ENCODE measurements around the gene ZBTB24. TPM values are rescaled to one million over a fixed set of nuclear protein-coding genes. Genes with fewer than 3 reads are reported as not detected.

ZBTB24 gene
- polyA plus RNA-seq, 3 donors, result 12.4 to 17.4 (median 14.8) TPM

GRCh38 chr6:109506841-109507240 is 23.8 kb upstream of the ZBTB24 start:
- DNase-seq, result no peak

- DNase-seq, result no peak
These were observed 23.3 kb upstream of the ZBTB24 start for GRCh38 chr6:109506314-109506713.

GRCh38 chr6:109503327-109504224 is 20.6 kb upstream of the ZBTB24 start:
- no peak for DNase-seq

GRCh38 chr6:109498936-109499335 is 15.9 kb upstream of the ZBTB24 start:
- DNase-seq, result peak; percentile 51

GRCh38 chr6:109498052-109498451 is 15.0 kb upstream of the ZBTB24 start:
- DNase-seq, result no peak

- no peak for DNase-seq
These were observed 13.2 kb upstream of the ZBTB24 start for GRCh38 chr6:109496036-109496772.

- DNase-seq, result no peak
These were observed 10.8 kb upstream of the ZBTB24 start for GRCh38 chr6:109493865-109494264.

GRCh38 chr6:109491207-109491938 is 8.4 kb upstream of the ZBTB24 start:
- DNase-seq, result no peak

- DNase-seq, result no peak
These were observed 7.7 kb upstream of the ZBTB24 start for GRCh38 chr6:109490713-109491112.

GRCh38 chr6:109488001-109488400 is 5.0 kb upstream of the ZBTB24 start:
- DNase-seq, result no peak

GRCh38 chr6:109486068-109486467 is 3.0 kb upstream of the ZBTB24 start:
- DNase-seq, result no peak

- no peak for DNase-seq
These were observed 2.4 kb upstream of the ZBTB24 start for GRCh38 chr6:109485266-109485935.

GRCh38 chr6:109484122-109484521 is 1.1 kb upstream of the ZBTB24 start:
- DNase-seq, result no peak

- DNase-seq, result no peak
These were observed 677 bp upstream of the ZBTB24 start for GRCh38 chr6:109483735-109484057.

GRCh38 chr6:109480993-109481480 is 2.0 kb downstream of the ZBTB24 start:
- DNase-seq, result no peak

GRCh38 chr6:109478841-109479624 is 4.0 kb downstream of the ZBTB24 start:
- no peak for DNase-seq

- DNase-seq, result no peak
These were observed 4.7 kb downstream of the ZBTB24 start for GRCh38 chr6:109478222-109478805.

- peak; percentile 33 for DNase-seq
These were observed 5.3 kb downstream of the ZBTB24 start for GRCh38 chr6:109477725-109478124.

GRCh38 chr6:109477184-109477583 is 5.8 kb downstream of the ZBTB24 start:
- no peak for DNase-seq

GRCh38 chr6:109475625-109476024 is 7.4 kb downstream of the ZBTB24 start:
- no peak for DNase-seq

GRCh38 chr6:109474995-109475394 is 8.0 kb downstream of the ZBTB24 start:
- no peak for DNase-seq
